Dermis microvascular lymphatic vessel endothelial cell (primary cell): ENCODE data around the gene ARRDC4. TPM values are rescaled to one million over a fixed set of nuclear protein-coding genes. Genes with fewer than 3 reads are reported as not detected.
"Not testable (repeated sequence)": the region's sequence is repeated elsewhere in the genome, so short reads cannot be mapped to it uniquely, and the experiment has no call there.

Experiments
- DNase-seq, 2 donors: peaks; one replicate each; pipeline versions ENCODE4 v3.0.0 to v3.0.0-alpha.2; 2010; ENCODE audit warnings: low read depth in 2 of 2
- total RNA-seq: library from RNA; depleted of rRNA; stranded (reverse); fragments of >200 nt; gene quantifications from 2 replicates; pipeline ENCODE4 v1.2.1, GENCODE V29; 2014

The ARRDC4 gene
- total RNA-seq, 1 donor from 2014 or later, result 0.90 TPM

DNA sequence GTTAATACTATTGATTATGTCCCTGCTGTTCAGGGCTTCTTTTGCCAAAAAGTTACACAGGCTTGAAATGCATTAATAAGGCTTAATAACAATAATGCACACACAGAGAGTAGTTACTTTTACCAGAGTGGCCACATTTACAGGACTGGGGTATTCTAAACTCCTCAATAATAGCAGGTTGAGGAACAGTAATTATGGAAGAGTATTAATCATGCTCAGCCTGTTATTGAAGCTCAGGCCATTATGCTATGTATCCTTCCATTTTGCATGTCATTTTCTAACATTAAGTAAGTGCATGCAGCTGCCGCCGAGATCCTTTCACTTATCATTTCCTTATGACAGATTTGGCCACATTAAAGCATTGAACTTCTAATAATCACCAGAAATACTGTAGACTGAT is 5.7 kb downstream of the ARRDC4 start:
- no peak for DNase-seq

DNA sequence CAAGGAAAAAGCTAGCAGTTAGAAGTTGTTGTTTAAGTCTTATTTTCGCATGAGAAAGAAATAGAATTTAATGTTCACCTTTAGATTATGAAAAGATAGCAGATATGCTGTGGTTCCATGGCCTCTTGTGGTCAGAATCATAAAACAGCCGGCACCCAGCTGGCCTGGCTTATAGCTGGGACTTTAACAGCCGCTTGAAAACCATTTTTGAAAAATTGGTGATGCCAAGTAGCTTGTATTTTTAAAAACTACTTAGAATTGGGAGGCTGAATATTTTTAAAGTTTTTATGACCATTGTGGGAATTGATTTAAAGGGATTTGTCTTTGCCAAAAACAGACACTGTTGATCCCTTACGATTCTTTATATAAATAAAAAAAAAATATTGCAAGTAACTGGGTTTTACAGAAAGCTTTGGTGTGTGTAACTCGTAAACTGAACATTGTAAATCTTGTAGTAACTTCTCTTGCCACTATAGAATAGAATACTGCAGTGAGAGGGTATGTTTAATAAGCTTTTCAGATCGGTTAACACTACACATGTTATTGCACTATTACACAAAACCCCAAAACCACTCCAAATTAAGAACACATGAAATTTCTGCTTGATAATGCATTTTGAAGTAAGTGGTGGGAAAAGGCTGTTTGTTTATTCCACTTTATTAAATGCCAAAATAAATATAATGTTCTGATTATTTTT is 6.6 kb downstream of the ARRDC4 start:
- DNase-seq, result no peak

DNA sequence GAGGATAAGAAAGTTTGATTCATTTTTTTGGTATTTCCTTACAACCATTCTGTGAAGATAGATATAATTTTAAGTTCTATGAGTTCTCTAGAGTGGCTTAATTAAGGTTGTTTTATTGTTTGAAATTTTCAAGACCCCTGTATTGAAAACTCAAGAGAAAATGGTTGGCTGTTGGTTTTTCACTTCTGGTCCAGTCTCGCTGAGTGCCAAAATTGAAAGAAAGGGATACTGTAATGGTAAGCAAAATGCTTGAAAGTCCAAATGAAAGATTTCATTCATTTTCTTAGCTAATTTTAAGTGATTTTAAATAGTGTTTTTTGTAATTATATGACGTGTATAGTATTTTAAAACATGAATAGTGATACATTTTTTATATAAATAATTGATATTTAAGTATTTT is 7.4 kb downstream of the ARRDC4 start:
- DNase-seq, result no peak

GRCh38 chr15:97968380-97968779 is 7.9 kb downstream of the ARRDC4 start:
- DNase-seq, result no peak

DNA sequence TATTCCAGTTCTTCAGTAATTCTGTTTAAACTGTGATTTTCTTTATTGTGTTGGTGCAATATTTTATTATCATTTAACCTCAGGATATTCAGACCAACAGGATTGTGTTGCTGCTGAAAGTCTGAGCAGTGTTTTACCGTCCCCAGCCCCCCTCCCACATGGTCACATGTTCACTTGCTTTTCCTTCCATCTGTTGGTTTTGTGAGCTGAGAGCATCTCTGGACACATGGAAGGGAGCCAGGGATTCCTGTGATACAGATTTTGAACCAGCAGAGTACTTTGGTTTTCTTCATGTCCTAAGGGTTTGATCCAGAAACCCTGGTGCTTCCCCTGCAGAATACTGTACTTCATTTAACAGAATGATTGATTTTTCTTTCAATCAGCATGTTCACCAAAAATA is 11.9 kb downstream of the ARRDC4 start:
- no peak for DNase-seq

DNA sequence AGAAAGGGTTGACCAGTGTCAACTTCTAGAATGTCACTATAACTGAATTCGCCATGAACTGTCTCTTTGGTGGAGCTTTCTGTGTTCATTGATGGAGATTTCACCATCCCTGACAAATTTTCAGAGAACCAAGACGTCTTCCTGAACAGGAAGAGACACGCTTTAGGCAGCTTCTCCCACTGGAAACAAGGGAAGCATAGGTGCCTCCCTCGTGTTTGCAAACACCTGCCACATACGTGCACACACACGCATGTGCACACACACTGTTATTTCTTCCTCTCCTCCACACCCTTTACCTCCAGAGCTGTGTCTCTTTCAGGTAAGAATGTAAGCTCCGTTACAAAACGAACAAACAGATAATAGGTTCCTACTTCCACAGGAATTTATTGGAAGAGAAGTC is 15.6 kb downstream of the ARRDC4 start:
- no peak for DNase-seq

- no peak for DNase-seq
Measured at GRCh38 chr15:97976766-97977503, 16.4 kb downstream of the ARRDC4 start.

DNA sequence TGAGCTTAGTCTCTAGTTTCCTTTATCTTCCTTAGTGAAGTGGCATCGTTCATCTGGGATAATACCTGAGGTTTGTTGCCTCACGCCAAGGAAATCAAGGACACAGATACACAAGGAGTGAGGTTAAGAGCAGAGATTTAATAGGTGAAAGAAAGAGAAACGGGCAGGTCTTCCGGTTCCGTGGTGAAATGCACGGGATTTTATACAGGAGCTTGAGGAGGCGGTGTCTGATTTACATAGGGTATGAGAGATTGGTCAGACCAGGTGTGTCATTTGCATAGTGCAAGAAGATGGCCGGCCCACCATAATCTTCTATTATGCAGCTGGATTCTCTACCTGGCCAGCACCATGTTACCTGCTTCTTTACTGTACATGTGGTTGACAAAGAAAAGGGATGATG is 17.2 kb downstream of the ARRDC4 start:
- DNase-seq, result no peak

GRCh38 chr15:97978401-97979139 is 18.1 kb downstream of the ARRDC4 start:
- no peak for DNase-seq

GRCh38 chr15:97979140-97979520 is 18.6 kb downstream of the ARRDC4 start:
- DNase-seq, result no peak

- DNase-seq, result no peak
Measured at GRCh38 chr15:97981058-97981457, 20.6 kb downstream of the ARRDC4 start.

GRCh38 chr15:97981758-97982157 is 21.3 kb downstream of the ARRDC4 start:
- no peak for DNase-seq

DNA sequence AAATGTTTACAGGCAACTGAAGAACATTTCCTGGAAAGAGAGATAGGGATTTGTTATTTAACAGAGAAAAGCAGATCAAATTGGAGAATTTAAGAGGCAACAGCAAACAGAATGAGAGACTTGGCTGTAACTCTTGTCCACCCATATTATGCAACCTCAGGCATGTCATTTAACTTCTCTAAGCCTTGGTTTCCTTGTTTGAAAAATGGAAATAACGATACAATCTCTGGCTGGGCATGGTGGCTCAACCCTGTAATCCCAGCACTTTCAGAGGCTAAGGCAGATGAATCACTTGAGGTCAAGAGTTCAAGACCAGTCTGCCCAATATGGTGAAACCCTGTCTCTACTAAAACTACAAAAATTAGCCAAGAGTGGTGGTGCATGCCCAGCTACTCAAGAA is 23.7 kb downstream of the ARRDC4 start:
- DNase-seq, result no peak

DNA sequence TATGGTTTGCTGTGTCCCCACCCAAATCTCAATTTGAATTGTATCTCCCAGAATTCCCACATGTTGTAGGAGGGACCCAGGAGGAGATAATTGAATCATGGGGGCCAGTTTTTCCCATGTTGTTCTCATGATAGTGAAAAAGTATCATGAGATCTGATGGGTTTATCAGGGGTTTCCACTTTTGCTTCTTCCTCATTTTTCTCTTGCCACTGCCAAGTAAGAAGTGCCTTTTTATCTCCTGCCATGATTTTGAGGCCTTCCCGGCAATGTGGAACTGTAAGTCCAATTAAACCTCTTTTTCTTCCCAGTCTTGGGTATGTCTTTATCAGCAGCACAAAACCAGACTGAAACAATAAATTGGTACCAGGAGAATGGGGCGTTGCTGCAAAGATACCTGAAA is 25.5 kb downstream of the ARRDC4 start:
- not testable (repeated sequence) for DNase-seq

- no peak for DNase-seq
Measured at GRCh38 chr15:97986781-97987180, 26.3 kb downstream of the ARRDC4 start.

DNA sequence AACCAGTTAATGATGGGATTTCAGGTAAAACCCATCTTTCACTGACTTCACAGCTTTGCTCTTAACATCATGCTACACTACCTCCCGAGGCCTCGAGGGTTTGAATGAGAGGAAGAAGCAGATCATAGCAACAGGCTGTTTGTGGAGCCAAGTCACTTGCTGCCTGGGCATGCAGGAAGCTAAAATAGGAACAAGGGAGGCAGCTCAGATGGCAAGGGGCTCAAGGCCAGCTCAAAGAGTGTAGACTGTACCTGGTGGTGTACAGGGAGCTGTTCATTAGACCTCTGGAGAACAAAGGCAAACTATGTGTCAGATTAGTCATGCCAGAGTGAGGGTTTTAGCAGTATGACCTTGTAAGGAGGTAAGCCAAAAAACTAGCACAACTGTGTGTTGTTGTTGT is 28.8 kb downstream of the ARRDC4 start:
- DNase-seq, result no peak

- DNase-seq, result no peak
Measured at GRCh38 chr15:97991972-97992541, 31.6 kb downstream of the ARRDC4 start.

GRCh38 chr15:97992823-97993222 is 32.3 kb downstream of the ARRDC4 start:
- DNase-seq, result no peak

GRCh38 chr15:97993310-97993738 is 32.8 kb downstream of the ARRDC4 start:
- DNase-seq, result peak in 1 of 2 donors; percentile 5

- no peak for DNase-seq
Measured at GRCh38 chr15:97994236-97994635, 33.7 kb downstream of the ARRDC4 start.

DNA sequence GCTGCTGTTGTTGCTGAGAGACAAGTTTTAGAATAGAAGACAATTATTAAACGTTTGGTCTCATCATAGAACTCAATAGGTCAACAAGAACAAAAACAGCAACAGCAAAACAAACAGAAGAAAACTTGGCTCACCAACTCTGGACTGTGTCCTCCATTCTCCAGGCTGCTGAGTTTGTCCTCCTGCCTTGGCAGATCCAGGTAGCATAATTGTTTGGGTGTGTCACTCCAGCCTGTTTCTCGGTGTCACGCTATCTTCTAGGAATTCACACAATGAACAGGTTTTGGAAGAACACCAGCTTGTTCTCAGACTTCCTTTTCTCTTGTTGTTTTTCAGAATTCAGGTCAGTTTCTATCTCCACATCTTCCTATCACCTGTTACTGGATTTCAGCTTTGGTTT is 34.7 kb downstream of the ARRDC4 start:
- DNase-seq, result no peak
